Ishikawa (cell line): ENCODE results near the gene LYST.

Experiments
- CREB1 ChIP-seq: IDR thresholded peaks from 2 replicates; pipeline ENCODE4 v1.6.1; 2012; ENCODE audit warnings: low read depth
- YY1 ChIP-seq: IDR thresholded peaks from 2 replicates; pipeline ENCODE4 v1.6.1; 2012; ENCODE audit warnings: low read depth
- TF ChIP-seq, protein P1 (sequence below): IDR thresholded peaks from 2 replicates; pipeline ENCODE4 v1.6.1; 2012

DNA sequence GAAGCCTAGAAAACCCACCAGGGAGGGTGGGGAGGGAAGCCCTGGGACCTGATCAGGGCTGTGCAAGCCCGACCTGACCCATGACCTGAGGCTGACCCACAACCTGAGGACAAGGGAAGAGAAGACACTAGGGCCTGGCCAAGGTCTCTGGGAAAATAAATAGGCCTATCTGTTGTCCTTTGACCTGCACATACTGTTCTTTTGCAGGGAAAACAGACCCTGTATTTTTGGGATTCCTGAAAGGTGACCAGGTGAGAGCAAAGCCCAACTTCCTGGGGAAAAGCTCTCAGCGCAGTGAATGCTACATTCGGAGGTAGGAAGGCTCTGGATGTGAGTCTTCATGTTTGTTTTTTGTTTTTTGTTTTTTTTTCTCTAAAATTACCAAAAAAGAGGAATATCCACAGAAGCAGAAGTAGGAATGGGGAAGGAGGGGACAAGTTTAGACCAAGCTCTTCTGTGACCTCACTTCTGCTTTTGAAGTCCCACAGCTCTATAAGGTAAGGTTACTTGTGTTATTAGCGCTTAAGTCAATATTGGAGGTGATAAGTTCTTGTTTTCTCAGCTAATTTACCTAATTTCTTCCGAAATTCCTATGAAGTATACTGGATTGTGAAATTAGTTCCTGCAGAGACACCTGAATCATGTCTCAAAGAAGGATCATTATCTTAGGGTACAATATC lies 26.2 kb upstream of the LYST start:
- TF ChIP-seq, protein P1, sequence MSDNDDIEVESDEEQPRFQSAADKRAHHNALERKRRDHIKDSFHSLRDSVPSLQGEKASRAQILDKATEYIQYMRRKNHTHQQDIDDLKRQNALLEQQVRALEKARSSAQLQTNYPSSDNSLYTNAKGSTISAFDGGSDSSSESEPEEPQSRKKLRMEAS, result no peak
- TF ChIP-seq CREB1, result no peak
- no peak for TF ChIP-seq YY1
